RWPE1 (cell line): Measurements from ENCODE around the gene MOK.
"Not testable (repeated sequence)": the region's sequence is repeated elsewhere in the genome, so short reads cannot be mapped to it uniquely, and the experiment has no call there.

Source experiments
- CTCF ChIA-PET: fragments of 350-600 bp; sonication (Branson Sonifier 250); formaldehyde crosslinking; extraction: SDS; loops from one replicate; lab custom pipeline; 2021; lab: Yijun Ruan, JAX
- POLR2A ChIA-PET: fragments of 400-600 bp; formaldehyde crosslinking; extraction: SDS; loops from one replicate; lab custom pipeline; 2020; ENCODE audit warnings: antibody characterized with exemption; ENCODE audit not compliant: low non-redundant PET; lab: Yijun Ruan, JAX
- DNase-seq: peaks from one replicate; pipeline ENCODE4 v3.0.0; 2012; ENCODE audit warnings: low spot score
- H3K27ac ChIP-seq: fragments of 450-650 bp; 2 replicates; pipeline ENCODE4 v1.5.1; 2017
- TF ChIP-seq, protein P1 (sequence below): fragments of 450-650 bp; conservative IDR thresholded peaks from 2 replicates; pipeline ENCODE4 v1.5.1; 2017; ENCODE audit warnings: low read depth, mild to moderate bottlenecking

Gene MOK

DNA sequence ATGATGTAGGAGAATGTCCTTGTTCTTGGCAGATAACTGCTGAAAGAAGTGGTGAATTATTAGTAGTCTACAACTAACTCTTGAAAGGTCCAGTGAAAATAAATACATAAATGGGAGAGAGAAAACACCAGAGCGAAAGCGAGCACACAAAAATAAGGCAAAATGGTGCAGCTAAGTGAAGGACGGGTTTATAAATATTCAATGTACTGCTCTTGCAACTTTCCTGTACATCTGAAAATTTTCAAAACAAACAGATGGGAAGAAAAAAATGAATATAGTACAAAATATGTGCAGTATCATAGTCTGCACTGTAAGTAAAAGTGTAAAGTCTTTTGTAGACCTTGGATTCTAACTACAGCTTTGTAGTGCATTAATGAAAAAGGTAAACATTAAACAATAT, 1.3 kb downstream of the MOK start:
- no peak for DNase-seq
- POLR2A ChIA-PET: no interaction called here
- CTCF ChIA-PET: interaction anchor here (0.9 kb wide), 1 partner anchor 14 kb away, joined by 4 read pairs; no protein-coding TSS in a partner anchor
- TF ChIP-seq, protein P1, sequence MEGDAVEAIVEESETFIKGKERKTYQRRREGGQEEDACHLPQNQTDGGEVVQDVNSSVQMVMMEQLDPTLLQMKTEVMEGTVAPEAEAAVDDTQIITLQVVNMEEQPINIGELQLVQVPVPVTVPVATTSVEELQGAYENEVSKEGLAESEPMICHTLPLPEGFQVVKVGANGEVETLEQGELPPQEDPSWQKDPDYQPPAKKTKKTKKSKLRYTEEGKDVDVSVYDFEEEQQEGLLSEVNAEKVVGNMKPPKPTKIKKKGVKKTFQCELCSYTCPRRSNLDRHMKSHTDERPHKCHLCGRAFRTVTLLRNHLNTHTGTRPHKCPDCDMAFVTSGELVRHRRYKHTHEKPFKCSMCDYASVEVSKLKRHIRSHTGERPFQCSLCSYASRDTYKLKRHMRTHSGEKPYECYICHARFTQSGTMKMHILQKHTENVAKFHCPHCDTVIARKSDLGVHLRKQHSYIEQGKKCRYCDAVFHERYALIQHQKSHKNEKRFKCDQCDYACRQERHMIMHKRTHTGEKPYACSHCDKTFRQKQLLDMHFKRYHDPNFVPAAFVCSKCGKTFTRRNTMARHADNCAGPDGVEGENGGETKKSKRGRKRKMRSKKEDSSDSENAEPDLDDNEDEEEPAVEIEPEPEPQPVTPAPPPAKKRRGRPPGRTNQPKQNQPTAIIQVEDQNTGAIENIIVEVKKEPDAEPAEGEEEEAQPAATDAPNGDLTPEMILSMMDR: no peak
- H3K27ac ChIP-seq: no peak overlapping the region

DNA sequence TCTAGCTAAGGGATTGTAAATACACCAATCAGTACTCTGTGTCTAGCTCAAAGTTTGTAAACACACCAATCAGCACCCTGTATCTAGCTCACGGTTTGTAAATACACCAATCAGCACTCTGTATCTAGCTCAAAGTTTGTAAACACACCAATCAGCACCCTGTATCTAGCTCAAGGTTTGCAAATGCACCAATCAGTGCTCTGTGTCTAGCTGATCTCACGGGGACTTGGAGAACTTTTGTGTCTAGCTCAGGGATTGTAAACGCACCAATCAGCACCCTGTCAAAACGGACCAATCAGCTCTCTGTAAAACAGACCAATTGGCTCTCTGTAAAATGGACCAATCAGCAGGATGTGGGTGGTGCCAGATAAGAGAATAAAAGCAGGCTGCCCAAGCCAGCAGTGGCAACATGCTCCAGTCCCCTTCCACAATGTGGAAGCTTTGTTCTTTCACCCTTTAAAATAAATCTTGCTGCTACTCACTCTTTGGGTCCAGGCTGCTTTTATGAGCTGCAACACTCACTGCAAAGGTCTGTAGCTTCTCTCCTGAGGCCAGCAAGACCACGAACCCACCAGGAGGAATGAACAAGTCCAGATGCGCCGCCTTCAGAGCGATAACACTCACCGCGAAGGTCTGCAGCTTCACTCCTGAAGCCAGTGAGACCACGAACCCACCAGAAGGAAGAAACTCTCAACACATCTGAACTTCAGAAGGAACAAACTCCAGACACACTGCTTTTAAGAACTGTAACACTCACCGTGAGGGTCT, 6.5 kb downstream of the MOK start:
- POLR2A ChIA-PET, DNase-seq: not testable (repeated sequence)
- H3K27ac ChIP-seq: peak overlapping the region; percentile 36; the same call in 1 of the 2 replicates
- CTCF ChIA-PET: interaction anchor here (0.5 kb wide), 1 partner anchor 154 kb away, joined by 3 read pairs; no protein-coding TSS in a partner anchor

DNA sequence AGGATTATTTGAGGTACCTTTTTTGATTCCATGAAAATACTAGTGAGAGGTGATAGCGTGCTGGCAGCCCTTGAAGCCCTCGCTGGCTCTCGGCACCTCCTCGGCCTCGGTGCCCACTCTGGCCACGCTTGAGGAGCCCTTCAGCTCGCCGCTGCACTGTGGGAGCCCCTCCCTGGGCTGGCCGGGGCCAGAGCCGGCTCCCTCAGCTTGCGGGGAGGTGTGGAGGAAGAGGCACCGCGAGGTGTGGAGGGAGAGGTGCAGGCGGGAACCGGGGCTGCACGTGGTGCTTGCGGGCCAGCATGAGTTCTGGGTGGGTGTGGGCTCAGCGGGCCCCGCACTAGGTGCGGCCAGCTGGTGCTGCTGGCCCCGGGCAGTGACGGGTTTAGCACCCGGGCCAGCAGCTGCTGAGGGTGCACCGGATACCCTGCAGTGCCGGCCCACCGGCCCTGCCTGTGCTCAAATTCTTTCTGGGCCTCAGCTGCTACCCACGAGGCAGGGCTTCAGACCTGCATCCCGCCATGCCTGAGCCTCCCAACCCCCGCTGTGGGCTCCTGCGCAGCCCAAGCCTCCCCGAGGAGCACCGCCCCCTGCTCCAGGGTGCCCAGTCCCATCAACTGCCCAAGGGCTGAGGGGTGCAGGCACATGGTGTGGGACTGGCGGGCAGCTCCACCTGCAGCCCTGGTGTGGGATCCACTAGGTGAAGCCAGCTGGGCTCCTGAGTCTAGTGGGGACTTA, 7.4 kb downstream of the MOK start:
- TF ChIP-seq, protein P1: no peak
- peak overlapping the region; percentile 12; the same call in 1 of the 2 replicates for H3K27ac ChIP-seq
- POLR2A ChIA-PET: no interaction called here
- DNase-seq: no peak
- CTCF ChIA-PET: interaction anchor here (0.7 to 1.2 kb wide), 2 partner anchors 17 to 19 kb away, joined by 3 read pairs; no protein-coding TSS in a partner anchor

DNA sequence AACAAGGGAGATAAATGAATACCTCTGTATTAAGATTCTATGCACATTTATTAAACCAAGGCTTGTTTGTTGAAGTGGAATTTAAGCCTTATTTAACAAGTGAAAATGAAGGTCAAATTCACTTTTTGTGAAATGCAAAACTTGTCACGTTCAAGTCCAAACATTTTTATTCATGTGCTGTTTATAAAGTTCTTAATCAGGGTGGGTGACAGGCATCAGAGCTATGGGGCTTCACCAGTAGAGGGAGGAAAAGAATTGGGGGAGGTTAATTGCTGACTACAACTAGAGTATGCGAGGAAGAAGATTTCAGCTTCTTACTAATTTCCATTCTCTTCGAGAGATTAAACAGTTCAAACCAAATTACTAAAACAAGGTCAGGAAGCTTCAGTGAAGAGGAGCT, 9.7 kb downstream of the MOK start:
- ChIA-PET POLR2A (no interaction called here), CTCF (interaction anchor here (0.8 kb wide), 1 partner anchor 19 kb away, joined by 3 read pairs; no protein-coding TSS in a partner anchor)
- DNase-seq: no peak
- TF ChIP-seq, protein P1: no peak
- no peak overlapping the region for H3K27ac ChIP-seq

DNA sequence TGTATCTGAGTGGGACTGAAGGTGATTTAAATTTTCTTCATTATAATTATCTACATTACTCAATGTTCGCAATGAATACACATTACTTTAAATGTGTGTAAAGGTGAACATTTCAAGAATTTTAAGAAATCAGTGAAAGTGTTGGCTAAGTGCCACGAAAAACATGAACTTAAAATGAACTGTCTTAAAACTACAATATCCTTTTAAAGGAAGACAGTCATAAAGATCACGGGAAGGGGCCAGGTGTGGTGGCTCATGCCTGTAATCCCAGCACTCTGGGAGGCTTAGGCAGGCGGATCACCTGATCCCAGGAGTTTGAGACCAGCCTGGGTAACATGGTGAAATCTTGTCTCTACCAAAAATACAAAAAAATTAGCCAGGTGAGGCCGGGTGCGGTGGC, 11.2 kb downstream of the MOK start:
- ChIA-PET POLR2A (no interaction called here), CTCF (interaction anchor here (0.6 to 0.7 kb wide), 2 partner anchors 58 to 126 kb away, joined by 3 read pairs; no protein-coding TSS in a partner anchor)
- TF ChIP-seq, protein P1: no peak
- DNase-seq: no peak
- H3K27ac ChIP-seq: peak overlapping the region; percentile 67

DNA sequence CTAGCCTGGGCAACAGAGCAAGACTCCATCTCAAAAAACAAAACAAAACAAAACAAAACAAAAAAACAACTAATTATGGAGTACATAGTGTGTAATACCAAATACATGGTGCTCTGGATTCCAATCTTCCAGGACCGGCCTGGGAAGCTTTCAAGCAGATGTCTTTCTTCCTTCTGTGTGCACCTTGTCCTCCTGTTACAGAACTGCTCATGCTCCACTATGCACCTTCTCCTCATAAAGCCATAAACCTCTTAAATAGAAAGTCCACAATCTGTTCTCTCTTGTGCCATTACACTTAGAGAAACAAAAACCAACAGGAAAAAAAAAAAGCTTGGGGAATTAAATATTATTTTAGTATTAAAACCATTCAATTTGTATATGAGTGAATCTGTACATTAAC, 12.5 kb downstream of the MOK start:
- ChIA-PET CTCF (interaction anchor here (0.6 to 0.8 kb wide), 2 partner anchors 21 to 200 kb away, joined by 3 read pairs; no protein-coding TSS in a partner anchor), POLR2A (no interaction called here)
- no peak for DNase-seq
- no peak overlapping the region for H3K27ac ChIP-seq
- TF ChIP-seq, protein P1: no peak
